CD4-positive, alpha-beta T cell treated with Interleukin-4 for 1 hour (primary cell): ENCODE data around the gene LRRC3C.
"Not testable (repeated sequence)": the region's sequence is repeated elsewhere in the genome, so short reads cannot be mapped to it uniquely, and the experiment has no call there.

Experiments used
- DNase-seq, 2 donors: peaks; one replicate each; pipeline ENCODE4 v3.0.0-alpha.2; 2020 to 2022

Gene LRRC3C

GRCh38 chr17:39927101-39927928 lies at the start of gene LRRC3C, which contains the start of gene ORMDL3:
LRRC3C (plus strand) TSS chr17:39927732; CDS start chr17:39941524, 13,792 bp downstream.
ORMDL3 (minus strand) TSS chr17:39927601; CDS start chr17:39924203, 3,398 bp downstream.
- peak; percentile 92 for DNase-seq

GRCh38 chr17:39886102-39886501 lies 41.4 kb upstream of the LRRC3C start:
- not testable (repeated sequence) for DNase-seq

- no peak for DNase-seq
Observed at GRCh38 chr17:39887078-39887477, 40.5 kb upstream of the LRRC3C start.

- DNase-seq, result no peak
Observed at GRCh38 chr17:39889200-39889599, 38.3 kb upstream of the LRRC3C start.

- no peak for DNase-seq
Observed at GRCh38 chr17:39894681-39895376, 32.7 kb upstream of the LRRC3C start.

- no peak for DNase-seq
Observed at GRCh38 chr17:39898088-39898487, 29.4 kb upstream of the LRRC3C start.

GRCh38 chr17:39899215-39899614 lies 28.3 kb upstream of the LRRC3C start:
- no peak for DNase-seq

- not testable (repeated sequence) for DNase-seq
Observed at GRCh38 chr17:39902027-39902426, 25.5 kb upstream of the LRRC3C start.

- peak in 1 of 2 donors; percentile 31 for DNase-seq
Observed at GRCh38 chr17:39903158-39903884, 24.2 kb upstream of the LRRC3C start.

GRCh38 chr17:39904990-39905288 lies 22.6 kb upstream of the LRRC3C start:
- no peak for DNase-seq

GRCh38 chr17:39908789-39909352 lies 18.7 kb upstream of the LRRC3C start:
- DNase-seq, result no peak

GRCh38 chr17:39913989-39914388 lies 13.5 kb upstream of the LRRC3C start:
- no peak for DNase-seq

GRCh38 chr17:39915559-39915958 lies 12.0 kb upstream of the LRRC3C start:
- no peak for DNase-seq

GRCh38 chr17:39916918-39917317 lies 10.6 kb upstream of the LRRC3C start:
- DNase-seq, result no peak

GRCh38 chr17:39919087-39919683 lies 8.3 kb upstream of the LRRC3C start:
- DNase-seq, result no peak

GRCh38 chr17:39920218-39921210 lies 7.0 kb upstream of the LRRC3C start:
- DNase-seq, result peak; percentile 46 to 63

- DNase-seq, result no peak
Observed at GRCh38 chr17:39921323-39921722, 6.2 kb upstream of the LRRC3C start.

GRCh38 chr17:39922006-39922405 lies 5.5 kb upstream of the LRRC3C start:
- DNase-seq, result no peak

- no peak for DNase-seq
Observed at GRCh38 chr17:39923230-39923629, 4.3 kb upstream of the LRRC3C start.

- DNase-seq, result no peak
Observed at GRCh38 chr17:39923836-39924690, 3.5 kb upstream of the LRRC3C start.

- no peak for DNase-seq
Observed at GRCh38 chr17:39924691-39925055, 2.9 kb upstream of the LRRC3C start.
